ENCODE measurements around the gene KLF9.

The KLF9 gene

GRCh38 chr9:70413799-70414775, at the start of gene KLF9:
KLF9 (minus strand) TSS chr9:70414657; CDS start chr9:70413363, 1,294 bp downstream.
- peak; percentile 87 to 88 for DNase-seq

DNA sequence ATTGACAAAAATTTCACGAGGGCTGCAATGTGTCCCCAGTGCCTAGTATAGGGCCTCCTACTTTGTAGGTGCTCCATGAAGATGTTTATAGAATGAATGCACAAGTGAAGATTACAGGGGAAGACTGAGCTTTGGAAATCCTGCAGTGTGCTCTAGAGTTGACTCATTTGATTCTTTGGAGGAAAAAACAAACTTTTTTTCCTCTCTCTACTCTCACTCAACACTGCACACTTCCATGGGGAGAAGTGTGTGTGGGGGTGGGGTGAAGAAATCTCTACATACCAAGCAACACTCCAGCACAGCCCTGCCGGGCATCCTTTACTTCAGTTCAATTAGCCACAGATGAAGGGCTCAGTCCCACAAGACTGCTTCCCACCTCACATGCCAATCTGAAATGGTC, 49.4 kb upstream of the KLF9 start:
- DNase-seq = no peak

DNA sequence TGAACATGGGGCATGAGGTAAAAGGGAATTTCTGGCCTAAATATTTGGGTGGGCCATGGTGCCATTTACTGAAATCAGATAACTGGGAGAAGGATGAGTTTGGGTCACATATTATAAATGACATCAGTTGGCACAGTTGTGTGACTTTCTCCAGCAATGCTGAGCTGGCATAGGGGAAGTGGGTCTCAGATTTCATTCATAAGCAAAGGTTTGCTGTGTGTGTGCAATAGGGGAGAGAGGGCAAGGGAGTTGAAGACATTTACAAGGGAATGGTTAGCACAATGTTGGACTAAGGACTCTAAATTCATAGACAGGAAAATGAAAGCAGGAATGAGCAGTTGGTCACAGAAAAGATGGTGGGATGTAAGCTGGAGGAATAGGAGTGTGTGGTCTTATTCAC, 47.8 kb upstream of the KLF9 start:
- DNase-seq = no peak

DNA sequence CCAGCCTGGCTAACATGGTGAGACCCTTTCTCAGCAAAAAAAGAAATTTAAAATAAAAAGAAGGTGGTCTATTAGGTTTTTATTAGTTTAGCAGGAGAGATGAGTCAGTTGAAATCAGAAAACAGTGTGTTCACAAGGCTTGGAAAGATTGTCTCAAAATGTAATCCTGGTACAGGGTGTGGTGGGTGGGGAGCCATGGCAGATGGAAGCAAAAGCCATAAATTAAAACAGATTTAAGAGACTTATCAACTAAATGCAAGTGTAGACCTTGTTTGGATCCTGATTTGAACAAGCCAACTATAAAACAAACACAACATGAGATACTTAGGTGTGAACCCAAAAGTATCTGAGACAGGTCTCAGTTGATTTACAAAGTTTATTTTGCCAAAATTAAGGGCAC, 42.8 kb upstream of the KLF9 start:
- no peak for DNase-seq

- DNase-seq = no peak
Observed at GRCh38 chr9:70455993-70456704, 41.7 kb upstream of the KLF9 start.

- DNase-seq = no peak
Observed at GRCh38 chr9:70452365-70452764, 37.9 kb upstream of the KLF9 start.

- no peak for DNase-seq
Observed at GRCh38 chr9:70451765-70452164, 37.3 kb upstream of the KLF9 start.

DNA sequence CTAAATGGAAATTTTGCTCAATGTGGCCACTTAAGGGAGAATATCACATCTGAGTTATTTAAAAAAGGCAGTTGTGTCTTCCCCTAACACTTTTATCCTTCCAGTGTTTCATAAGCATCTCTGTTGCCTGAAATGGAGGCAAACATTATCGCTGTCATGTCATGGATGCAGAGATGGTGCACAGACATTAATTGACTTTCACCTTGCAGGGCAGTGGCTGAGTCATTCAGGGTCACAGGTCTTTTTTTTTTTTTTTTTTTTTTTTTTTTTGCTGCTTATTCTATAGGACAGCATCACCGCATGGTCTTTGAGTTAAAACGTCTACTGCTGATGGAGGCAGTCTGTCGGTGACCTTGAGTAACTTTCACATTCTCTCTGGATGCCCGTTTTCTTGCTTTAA, 36.3 kb upstream of the KLF9 start:
- DNase-seq = no peak

DNA sequence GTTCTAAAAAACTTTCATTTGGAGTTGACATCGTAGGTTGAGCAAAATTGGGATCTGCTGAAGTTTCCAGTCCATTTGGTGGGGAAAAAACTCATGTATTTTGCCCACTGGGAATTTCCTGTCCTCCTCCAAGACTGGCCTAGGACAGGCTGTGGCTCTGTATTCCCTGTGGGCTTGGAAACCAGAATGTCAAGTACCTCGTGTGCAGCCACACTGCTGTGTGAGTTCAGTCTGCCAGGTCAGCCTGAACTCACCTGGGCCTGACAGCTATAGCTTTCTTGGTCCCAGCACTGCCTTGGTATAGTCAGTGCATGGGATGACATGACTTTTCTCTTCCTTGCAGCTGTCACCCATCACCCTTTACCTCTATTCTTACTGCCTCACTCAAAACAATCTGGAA, 35.0 kb upstream of the KLF9 start:
- no peak for DNase-seq

DNA sequence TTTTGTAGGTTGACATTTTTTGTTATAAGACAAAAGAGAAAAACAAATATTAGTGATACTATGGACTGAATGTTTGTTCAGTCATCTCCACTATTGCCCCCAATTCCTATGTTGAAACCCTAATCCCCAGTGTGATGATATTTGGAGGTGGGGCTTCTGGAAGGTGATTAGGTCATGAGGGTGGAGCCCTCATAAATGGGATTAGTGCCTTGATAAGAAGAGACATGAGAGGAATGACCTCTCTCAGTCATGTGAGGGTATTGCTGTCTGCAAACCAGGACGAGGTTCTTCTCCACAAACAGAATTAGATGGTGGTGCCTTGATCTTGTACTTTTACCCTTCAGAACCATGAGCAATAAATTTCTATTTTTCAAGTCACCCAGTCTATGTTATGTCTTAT, 34.5 kb upstream of the KLF9 start:
- DNase-seq = no peak

GRCh38 chr9:70444904-70445303, 30.4 kb upstream of the KLF9 start:
- DNase-seq = no peak

DNA sequence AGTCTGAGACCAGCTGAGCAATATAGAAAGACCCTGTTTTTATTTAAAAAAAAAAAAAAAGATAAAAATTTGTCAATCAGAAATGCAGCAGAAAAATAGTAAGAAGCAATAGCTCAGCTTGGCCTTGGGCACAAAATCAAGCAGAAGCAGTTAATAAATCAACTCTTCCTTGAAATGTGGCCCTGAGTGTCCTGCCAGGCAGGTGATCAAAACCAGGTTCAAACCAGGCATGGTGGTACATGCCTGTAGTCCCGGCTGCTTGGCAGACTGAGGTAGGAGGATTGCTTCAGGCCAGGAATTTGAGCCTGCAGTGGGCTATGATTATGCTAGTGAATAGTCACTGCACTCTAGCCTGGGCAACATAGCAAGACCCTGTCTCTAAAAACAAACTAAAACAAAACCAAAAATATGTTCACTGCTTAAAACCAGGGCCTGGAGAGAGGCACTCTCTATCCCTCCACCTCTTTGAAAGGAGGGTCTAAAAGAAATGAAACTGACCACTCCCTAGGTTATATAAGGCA, 27.9 kb upstream of the KLF9 start:
- no peak for DNase-seq

DNA sequence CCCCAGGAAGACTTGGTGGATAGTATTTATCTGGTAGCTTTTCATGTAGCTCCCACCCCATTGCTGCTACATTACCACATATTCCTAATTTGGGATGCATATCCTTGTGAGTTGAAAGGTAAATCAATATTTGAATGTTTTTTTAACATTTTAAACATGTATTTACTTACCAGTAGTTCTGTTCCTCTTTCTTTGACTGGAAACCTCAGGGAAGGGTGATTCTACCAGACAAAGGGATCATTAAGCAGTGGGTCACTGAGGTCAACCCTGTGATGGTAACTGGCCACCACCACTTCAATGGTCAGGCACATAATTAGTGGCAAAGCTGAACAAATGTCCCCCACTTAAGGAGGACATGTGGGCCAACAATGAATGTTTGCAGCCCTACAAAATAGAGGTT, 27.2 kb upstream of the KLF9 start:
- no peak for DNase-seq

DNA sequence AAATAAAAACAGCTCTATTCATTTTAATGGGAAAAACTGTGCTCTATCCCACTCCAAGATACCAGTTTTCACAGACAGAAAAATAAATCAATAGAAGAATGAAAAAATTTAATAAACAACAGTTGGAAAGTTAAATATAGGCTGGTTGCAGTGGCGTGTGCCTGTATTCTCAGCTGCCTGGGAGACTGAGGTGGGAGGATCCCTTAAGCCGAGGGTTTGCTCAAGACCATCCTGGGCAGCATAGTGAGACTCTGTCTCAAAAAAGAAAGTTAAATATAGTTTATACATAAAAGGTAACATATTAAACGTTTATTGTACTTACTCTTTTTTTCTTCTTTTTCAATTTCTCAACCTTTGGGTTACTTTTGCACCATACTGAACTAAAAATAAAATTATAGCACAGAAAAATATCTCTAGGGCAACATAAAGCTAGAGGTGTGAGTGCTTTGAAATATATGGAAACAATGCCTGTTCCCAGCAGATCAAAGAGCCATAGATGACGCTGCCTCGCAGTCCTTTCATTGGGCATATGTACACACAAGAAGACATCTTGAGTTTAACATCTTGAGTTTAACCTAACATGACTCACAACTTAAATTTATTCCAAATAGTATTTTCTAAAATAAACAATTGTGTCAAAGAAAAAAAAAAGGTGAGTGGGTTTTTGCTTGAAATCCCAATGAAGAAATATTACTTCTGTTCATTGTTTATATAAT, 25.7 kb upstream of the KLF9 start:
- no peak for DNase-seq

DNA sequence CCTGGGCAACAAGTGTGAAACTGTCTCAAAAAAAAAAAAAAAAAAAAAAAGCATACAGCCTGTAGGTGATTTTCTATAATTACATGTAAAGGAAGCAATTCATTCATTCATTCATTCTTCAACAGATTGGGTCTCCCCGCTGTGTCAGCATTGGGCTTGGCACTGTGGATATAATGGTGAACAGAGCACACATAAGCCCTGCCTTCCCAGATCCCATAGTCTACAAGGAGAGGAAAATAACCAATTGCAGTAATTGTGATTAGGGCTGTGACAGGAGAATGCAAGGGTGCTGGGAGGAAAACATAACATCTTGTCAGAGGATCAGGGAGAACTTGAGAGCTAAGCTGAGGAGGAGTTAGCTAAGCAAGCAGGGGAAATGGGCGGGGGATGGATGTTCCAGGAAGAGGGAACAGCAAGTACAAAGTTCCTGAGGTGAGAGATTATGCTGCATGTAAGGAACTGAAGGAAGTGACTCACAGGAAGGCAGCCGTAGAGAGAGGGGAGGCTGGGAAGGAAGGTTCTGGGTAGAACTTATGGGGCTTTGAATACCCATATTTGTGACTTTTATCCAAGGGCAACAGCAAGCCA, 24.0 kb upstream of the KLF9 start:
- no peak for DNase-seq

DNA sequence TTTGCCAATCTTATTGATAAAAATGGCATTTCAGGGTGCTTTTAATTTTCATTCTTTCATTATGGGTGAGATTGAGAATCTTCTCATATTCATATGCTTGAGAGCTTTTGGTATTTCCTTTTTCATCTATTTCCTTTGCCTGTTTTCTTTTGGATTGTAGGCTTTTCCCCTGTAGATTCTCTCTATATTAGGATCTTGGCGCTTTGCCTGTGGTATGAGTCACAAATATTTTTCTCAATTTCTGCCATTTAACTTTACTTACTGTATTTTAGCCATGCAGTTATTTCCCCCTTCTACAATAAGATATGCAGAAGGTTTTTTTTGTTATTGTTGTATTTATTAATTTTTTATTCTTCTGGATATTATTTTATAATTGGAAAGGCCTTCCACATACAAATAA, 21.5 kb upstream of the KLF9 start:
- DNase-seq = no peak

- DNase-seq = no peak
Observed at GRCh38 chr9:70429899-70430298, 15.4 kb upstream of the KLF9 start.

GRCh38 chr9:70428781-70429180, 14.3 kb upstream of the KLF9 start:
- no peak for DNase-seq

- no peak for DNase-seq
Observed at GRCh38 chr9:70427161-70427945, 12.9 kb upstream of the KLF9 start.

DNA sequence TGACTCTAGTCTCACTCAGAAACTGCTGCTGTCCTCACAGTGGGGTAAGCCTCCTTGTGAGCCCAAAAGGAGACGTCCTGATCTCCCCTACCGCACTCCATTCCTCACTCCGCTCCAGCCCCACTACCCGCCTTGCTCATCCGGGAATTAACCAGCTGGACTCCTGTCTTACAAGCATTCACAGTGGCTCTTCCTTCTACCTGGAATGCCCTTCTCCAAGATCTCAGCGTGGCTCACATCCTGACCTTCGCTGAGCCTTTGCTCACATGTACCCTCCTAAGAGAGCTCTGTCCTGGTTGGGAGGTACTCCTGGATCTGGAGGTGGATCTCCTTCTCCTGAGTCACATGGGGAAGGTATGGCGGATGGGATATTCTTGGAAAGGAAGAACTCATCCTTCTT, 10.7 kb upstream of the KLF9 start:
- DNase-seq = no peak

GRCh38 chr9:70422371-70423043, 8.1 kb upstream of the KLF9 start:
- DNase-seq = no peak
